Panc1 (cell line): ENCODE data around the gene CDHR2. TPM values are rescaled to one million over a fixed set of nuclear protein-coding genes. Genes with fewer than 3 reads are reported as not detected.
A peak's percentile ranks its signal among the peaks of the same experiment; 100 is the strongest.

Source experiments
- ATAC-seq: fragments of 200-7000 bp; cut with Tn5 transposase; 2 replicates; pipeline ENCODE4 v1.9.1; 2020; ENCODE audit warnings: mild to moderate bottlenecking, moderate library complexity
- BruUV-seq: library from RNA; stranded (reverse); fragments of 400-500 nt; replicated peaks from 2 replicates; lab custom pipeline; 2021; lab: Mats Ljungman, UMichigan
- CTCF ChIA-PET: fragments of 300-600 bp; sonication (Branson Sonifier 250); formaldehyde crosslinking; loops from one replicate; lab custom pipeline; 2022; ENCODE audit warnings: antibody characterized with exemption; lab: Charles Lee
- POLR2A ChIA-PET: fragments of 300-600 bp; sonication (Branson Sonifier 250); formaldehyde crosslinking; loops from one replicate; lab custom pipeline; 2022; ENCODE audit warnings: antibody characterized with exemption; lab: Charles Lee
- DNase-seq: peaks from one replicate; pipeline ENCODE4 v3.0.0-alpha.2; 2010; ENCODE audit warnings: low read depth, low spot score
- H3K27ac ChIP-seq: 2 replicates; pipeline ENCODE4 v1.5.1; 2011; ENCODE audit warnings: mild to moderate bottlenecking, low read length, inconsistent platforms
- H3K27me3 ChIP-seq: fragments of 200-500 bp; sonication (Bioruptor generic); 2 replicates; pipeline ENCODE4 v1.6.0; 2014; ENCODE audit warnings: low read length, inconsistent platforms; ENCODE audit not compliant: control insufficient read depth, insufficient read depth
- H3K36me3 ChIP-seq: fragments of 200-500 bp; sonication (Bioruptor generic); 2 replicates; pipeline ENCODE4 v1.5.1; 2014; ENCODE audit warnings: inconsistent platforms, mild to moderate bottlenecking, low read length, moderate library complexity; ENCODE audit not compliant: control insufficient read depth, insufficient read depth
- H3K4me1 ChIP-seq: 2 replicates; pipeline ENCODE4 v1.5.1; 2011; ENCODE audit warnings: inconsistent platforms, mild to moderate bottlenecking, low read length, moderate library complexity; ENCODE audit not compliant: control insufficient read depth, insufficient read depth
- H3K4me3 ChIP-seq, 2 experiments: 2 replicates each; pipeline ENCODE4 v1.5.1; 2011 to 2012; ENCODE audit warnings: low read depth in 2 of 2, low read length in 2 of 2, mild to moderate bottlenecking in 2 of 2, inconsistent platforms in 1 of 2, moderate library complexity in 1 of 2
- H3K9me3 ChIP-seq: fragments of 200-500 bp; sonication (Bioruptor generic); 2 replicates; pipeline ENCODE4 v1.5.1; 2014; ENCODE audit warnings: low read depth, mild to moderate bottlenecking, inconsistent platforms, low read length, moderate library complexity; ENCODE audit not compliant: control insufficient read depth, insufficient read depth
- CTCF ChIP-seq: fragments of 450-650 bp; IDR thresholded peaks from 2 replicates; pipeline ENCODE4 v1.5.1; 2017; ENCODE audit warnings: mild to moderate bottlenecking
- POLR2AphosphoS5 ChIP-seq: IDR thresholded peaks from 2 replicates; pipeline ENCODE4 v1.6.1; 2012; ENCODE audit warnings: mild to moderate bottlenecking, low read depth, low read length, moderate library complexity
- REST ChIP-seq, 2 experiments: IDR thresholded peaks; 2 replicates each; pipeline ENCODE4 v1.6.1; 2011 to 2012; ENCODE audit warnings: low read depth in 2 of 2, control low read depth in 1 of 2, low read length in 1 of 2, mild to moderate bottlenecking in 1 of 2, moderate library complexity in 1 of 2; ENCODE audit not compliant: insufficient read depth in 1 of 2
- SIN3A ChIP-seq: IDR thresholded peaks from 2 replicates; pipeline ENCODE4 v1.6.1; 2012; ENCODE audit warnings: low read depth, mild to moderate bottlenecking, low read length, moderate library complexity, borderline replicate concordance; ENCODE audit not compliant: insufficient read depth
- TCF7L2 ChIP-seq: IDR thresholded peaks from 2 replicates; pipeline ENCODE4 v1.6.1; 2011; ENCODE audit warnings: mild to moderate bottlenecking, low read depth, low read length, inconsistent platforms
- in situ Hi-C: cut with HindIII; loops from 2 replicates; pipeline ENCODE4 v1.10.0; 2016; ENCODE audit warnings: low sequenced_read_pairs, low pct_unique_long_range_greater_than_20kb
- intact Hi-C: fragments of 100-400 bp; cut with micrococcal nuclease; formaldehyde crosslinking; loops from one replicate; pipeline ENCODE4 v1.10.0; 2022; ENCODE audit not compliant: unreplicated experiment
- total RNA-seq: library from RNA; stranded (reverse); gene quantifications from one replicate; pipeline ENCODE4 v1.2.1, GENCODE V29; 2021; ENCODE audit not compliant: unreplicated experiment

The CDHR2 gene
- total RNA-seq, 1 experiment from 2014 or later = 0.72 TPM

GRCh38 chr5:176533390-176533789 is 15.8 kb upstream of the CDHR2 start:
- Histone ChIP-seq H3K4me3 (no peak overlapping the region; a peak in 1 of 4 replicates), H3K4me1 (peaks cover 48% of the 10 kb centered on the region), H3K36me3 (peaks cover 10% of the 10 kb centered on the region), H3K27ac (peak overlapping the region; percentile 99), H3K27me3 (no peaks in the 10 kb centered on the region), H3K9me3 (no peaks in the 10 kb centered on the region)
- intact Hi-C loops (no loop called here), in situ Hi-C loops (no loop called here)
- no peak for DNase-seq
- ATAC-seq = no peak
- POLR2A ChIA-PET = no interaction called here
- CTCF ChIA-PET = no interaction called here
- no TSS peak for BruUV-seq
- TF ChIP-seq POLR2AphosphoS5 (no peak), CTCF (no peak), SIN3A (no peak), TCF7L2 (no peak), REST (IDR thresholded peaks at IDR 0.05; ENCODE audit: insufficient read depth in 1 of 2, low read depth in 2 of 2, low read length in 1 of 2) (no peak)

GRCh38 chr5:176533894-176534611 is 15.1 kb upstream of the CDHR2 start:
- no peak for DNase-seq
- Histone ChIP-seq H3K4me3 (peak overlapping the region; percentile 97 to 98), H3K27ac (peak overlapping the region; percentile 99), H3K4me1 (peaks cover 54% of the 10 kb centered on the region), H3K27me3 (no peaks in the 10 kb centered on the region), H3K36me3 (peaks cover 10% of the 10 kb centered on the region), H3K9me3 (no peaks in the 10 kb centered on the region)
- ChIA-PET POLR2A (no interaction called here), CTCF (no interaction called here)
- ATAC-seq = peak; percentile 5; the same call in 1 of the 2 replicates
- TF ChIP-seq CTCF (no peak), POLR2AphosphoS5 (0 out of 2 replicates have a peak, but pooled peaks have one; percentile 13), REST (IDR thresholded peaks at IDR 0.05; ENCODE audit: insufficient read depth in 1 of 2, low read depth in 2 of 2, low read length in 1 of 2) (no peak)
- intact Hi-C loops (no loop called here), in situ Hi-C loops (no loop called here)
- no TSS peak for BruUV-seq
